NOMO-1 (cell line): Measurements from ENCODE around the gene EXOC6B.
A peak's percentile ranks its signal among the peaks of the same experiment; 100 is the strongest.

Source experiments
- DNase-seq, 2 experiments: peaks; one replicate each; lab custom pipeline; 2025; ENCODE audit not compliant: unreplicated experiment in 2 of 2; lab: John Stamatoyannopoulos, UW

EXOC6B gene

GRCh38 chr2:72833084-72833714, 7.4 kb upstream of the EXOC6B start:
- DNase-seq, result peak in 1 of 2 experiments; percentile 7

DNA sequence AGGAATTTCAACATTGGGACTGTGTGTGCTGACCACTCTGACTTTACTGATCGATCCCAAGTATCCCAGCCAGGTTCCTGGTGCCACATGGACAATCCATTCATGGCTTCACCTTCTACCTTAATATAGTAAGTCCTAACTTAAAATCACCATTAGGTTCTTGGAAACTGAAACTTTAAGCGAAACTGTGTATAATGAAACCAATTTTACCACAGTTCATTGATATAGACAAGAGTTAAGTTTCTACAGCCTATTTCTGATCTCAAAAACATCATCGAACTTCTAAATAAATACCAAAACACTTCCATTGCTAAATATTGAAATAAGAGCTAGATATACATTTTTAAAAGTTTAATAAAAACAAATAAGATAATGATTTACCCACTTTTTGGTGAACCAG, 4.4 kb upstream of the EXOC6B start:
- DNase-seq, result no peak

GRCh38 chr2:72828840-72829507, 3.1 kb upstream of the EXOC6B start:
- DNase-seq, result no peak

DNA sequence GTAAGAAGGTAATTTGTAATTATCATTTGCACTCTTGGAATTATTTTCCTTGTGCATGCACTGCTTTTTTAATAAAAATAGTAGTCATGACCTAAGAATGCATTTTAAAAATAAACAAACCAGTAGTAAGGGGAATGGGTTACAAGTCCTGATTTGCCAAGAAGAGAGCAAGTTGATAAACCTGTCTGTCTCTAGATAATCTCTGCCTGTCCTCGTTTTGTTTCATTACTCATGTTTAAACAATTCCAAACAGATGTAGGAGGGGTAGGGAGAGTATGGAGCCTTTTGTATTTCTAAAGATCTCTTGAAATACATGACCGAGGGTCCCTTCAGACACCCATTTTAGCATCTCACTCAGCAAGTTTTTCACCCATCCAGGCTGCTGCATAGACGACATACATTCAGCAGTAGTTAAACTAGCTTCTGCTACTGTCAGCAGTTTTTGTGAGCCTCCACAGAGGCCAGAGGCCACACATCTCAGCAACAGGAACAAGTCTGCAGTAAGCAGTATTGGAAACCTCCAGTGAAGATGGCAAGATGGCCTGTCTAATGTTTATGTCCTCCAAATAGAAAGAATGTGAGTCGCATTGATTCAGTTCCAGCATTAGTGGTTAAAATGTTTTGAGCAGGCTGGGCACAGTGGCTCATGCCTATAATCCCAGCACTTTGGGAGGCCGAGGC, 2.3 kb upstream of the EXOC6B start:
- no peak for DNase-seq

DNA sequence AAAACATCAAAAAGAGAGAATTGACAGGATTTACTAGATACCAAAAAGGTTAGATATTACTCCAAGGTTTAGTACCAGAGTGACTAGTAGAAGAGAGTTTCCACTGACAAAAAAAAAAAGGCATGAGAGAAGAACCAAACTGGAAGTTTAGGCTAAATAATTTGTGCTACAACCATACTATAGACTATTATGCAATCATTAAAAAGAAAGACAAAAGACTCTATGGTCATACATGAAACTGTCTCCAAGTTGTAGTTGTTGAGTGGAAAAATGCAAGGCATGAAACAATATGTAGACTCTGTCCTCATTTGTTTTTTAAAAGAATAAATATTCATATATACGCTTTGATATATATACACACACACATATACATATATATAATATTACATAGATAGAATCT, 1.7 kb upstream of the EXOC6B start:
- no peak for DNase-seq

- DNase-seq, result no peak
Observed at GRCh38 chr2:72826156-72826477, 284 bp upstream of the EXOC6B start.

GRCh38 chr2:72824224-72824842, 1.5 kb downstream of the EXOC6B start:
- DNase-seq, result no peak

- no peak for DNase-seq
Observed at GRCh38 chr2:72822794-72823193, 3.0 kb downstream of the EXOC6B start.

GRCh38 chr2:72821983-72822382, 3.9 kb downstream of the EXOC6B start:
- DNase-seq, result no peak

- DNase-seq, result no peak
Observed at GRCh38 chr2:72821118-72821517, 4.7 kb downstream of the EXOC6B start.

DNA sequence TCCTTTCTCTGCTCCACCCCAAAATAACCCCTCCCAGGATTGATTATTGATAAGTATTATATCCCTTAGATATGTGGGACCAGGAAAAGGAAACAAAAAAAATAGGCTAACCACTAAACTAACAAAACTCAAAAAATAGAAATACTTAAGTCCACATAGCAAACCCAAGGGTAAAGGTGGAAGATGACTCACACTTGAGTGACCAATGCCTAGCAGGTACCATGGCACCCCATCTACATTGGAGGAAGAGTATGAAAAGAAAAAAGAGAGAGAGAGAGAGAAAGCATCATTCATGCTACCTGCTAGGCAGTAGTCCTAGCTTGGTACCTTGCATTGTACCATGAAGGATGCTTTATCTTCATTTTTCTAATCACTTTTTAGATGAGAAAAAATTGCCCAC, 6.3 kb downstream of the EXOC6B start:
- DNase-seq, result no peak

DNA sequence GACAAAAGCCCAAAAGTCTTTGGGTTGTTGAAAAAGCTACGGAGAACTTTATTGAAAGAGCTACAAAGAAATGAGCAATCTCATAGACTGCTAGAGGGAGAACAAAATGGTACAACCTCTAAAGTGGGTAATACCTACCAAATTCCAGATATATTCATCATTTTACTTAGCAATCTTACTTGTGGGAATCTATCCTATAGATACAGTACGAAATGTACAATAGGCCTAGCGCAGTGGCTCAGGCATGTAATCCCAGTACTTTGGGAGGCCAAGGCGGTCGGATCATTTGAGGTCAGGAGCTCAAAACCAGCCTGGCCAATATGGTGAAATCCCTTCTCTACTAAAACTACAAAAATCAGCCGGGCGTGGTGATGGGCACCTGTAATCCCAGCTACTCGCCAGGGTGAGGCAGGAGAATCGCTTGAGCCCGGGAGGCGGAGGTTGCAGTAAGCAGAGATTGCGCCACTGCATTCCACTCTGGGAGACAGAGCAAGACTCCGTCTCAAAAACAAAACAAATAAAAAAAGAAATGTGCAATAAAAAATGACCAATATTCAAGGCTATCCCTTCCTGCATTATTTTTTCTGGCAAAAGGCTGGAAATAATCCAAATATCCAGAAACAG, 10.1 kb downstream of the EXOC6B start:
- DNase-seq, result no peak

DNA sequence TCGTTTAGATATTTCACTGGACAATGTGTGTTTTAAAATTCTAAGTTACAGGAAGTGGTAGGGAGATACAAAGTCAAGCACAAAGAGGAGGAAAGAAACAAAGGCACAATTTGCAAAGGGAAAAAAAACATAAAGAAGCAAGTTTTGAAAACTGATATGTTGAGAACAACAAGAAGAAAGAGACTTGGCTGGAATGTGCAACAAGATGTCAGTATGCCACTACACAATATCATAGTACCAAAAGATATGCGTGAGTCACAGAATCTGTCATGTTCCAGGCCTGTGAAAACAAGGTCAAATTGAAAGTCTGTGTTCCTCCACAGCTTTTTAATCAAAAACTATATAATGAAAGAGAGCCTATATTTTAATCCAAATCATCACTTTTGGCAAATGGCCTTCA, 12.0 kb downstream of the EXOC6B start:
- no peak for DNase-seq

- no peak for DNase-seq
Observed at GRCh38 chr2:72810165-72810564, 15.7 kb downstream of the EXOC6B start.

DNA sequence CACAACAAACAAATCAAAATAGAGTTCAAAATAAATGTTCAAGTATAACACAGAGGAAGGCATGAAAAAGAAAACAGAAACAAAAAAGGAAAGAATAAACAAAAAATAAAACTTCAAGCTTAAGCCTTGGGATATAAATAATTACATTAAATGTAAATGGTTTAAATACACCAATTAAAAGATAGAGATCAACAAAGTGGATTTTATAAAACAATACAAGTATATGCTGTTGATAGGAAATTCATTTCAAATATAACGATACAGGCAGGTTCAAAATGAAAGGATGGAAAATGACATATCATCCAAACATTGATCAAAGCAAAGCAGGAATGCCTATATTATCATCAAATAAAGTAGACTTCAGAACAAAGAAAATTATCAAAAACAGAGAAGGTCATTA, 16.7 kb downstream of the EXOC6B start:
- no peak for DNase-seq

DNA sequence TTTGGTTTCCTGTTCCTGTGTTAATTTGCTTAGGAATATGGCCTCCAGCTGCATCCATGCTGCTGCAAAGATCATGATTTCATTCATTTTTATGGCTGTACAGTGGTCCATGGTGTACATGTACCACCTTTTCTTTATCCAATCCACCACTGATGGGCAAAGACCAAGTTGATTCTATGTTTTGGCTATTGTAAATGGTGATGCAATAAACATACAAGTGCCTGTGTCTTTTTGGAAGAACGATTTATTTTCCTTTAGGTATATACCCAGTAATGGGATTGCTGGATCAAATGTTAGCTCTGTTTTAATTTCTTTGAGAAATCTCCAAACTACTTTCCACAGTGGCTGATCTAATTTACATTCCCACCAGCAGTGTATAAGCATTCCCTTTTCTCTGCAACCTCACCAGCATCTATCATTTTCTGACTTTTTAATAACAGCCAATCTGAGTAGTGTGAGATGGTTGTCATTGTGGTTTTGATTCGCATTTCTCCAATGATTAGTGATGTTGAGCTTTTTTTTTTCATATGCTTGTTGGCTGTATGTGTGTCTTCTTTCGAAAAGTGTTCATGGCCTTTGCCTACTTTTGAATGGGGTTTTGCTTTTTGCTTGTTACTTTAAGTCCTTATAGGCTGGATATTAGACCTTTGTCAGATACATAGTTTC, 19.4 kb downstream of the EXOC6B start:
- no peak for DNase-seq

DNA sequence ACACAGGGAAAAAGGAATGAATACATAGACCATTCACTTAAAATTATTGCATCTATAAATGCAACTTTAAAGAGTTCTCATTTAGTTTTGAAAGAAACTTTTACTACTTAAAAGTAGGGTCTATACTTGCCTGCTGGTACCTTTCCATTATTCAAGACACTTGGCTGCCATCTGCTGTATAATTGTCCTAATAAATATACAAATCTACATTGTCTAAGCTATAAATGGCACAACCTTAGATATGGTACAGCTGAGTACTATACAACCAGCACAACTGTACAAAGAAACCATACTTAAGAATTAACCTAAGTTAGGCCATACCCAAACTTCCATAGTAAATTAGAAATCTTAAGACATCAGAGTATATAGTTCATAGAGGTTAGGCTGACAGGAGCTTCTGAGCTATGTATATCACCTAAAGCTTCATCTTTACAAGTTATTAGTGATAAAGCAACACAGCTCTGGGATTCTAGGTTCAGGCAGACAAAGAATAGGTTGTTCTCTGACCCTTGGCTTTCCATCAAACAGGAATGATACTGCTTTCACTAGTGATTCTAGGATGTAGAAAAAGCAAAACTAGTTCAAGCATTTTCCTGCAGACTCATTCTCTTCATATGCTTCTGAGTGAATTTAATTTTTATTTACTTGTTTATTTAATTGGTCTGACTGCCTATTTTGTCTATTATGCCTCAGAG, 22.1 kb downstream of the EXOC6B start:
- DNase-seq, result no peak

DNA sequence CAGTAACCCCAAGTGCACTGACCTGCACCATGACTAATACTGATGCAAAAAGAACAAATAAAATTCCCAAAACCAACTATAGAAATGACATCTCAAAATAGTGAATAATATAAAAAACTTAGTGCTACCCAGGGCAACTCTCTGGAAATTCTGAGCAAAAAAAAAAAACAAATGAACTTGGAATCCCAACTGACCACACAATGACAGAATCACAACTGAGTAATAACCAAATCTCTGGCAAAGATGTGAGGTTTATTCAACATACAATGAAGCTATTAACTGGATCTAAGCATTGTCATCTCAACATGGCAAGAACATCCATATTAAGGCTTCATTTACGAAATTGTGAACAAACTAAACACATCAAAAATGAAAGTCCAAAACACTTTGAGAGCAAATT, 22.7 kb downstream of the EXOC6B start:
- no peak for DNase-seq

DNA sequence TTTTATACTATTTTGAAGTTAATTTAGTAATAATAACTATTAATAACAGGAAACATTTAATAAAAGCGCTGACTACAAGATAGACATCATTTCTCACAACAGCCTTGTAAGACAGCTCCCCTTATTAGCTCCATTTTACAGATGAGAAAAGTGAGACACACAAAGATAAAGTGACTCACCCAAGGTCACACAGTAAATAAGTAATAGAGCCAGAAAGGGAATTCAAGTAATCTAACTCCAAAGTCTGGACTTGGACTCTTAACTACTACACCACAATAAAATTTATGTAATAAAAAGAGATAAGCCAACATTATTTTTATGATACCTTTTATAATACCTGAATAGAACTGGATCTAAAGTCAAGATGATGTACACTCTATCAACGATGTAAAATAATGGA, 25.3 kb downstream of the EXOC6B start:
- no peak for DNase-seq

DNA sequence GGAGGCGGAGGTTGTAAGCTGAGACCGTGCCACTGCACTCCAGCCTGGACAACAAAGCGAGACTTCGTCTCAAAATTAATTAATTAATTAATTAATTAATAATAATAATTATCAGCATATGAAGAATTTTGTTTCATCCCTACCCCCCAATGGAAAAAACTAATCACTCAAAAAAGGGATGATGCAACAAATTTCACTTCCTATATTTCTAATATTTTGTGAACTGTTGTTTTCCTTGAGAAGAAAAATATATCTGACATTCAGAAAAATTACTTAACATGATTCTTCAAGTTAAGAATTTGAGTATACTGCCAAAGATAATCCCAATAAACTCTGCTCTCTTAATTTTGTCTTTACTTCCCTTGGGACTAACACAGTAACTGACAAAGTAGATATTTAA, 28.1 kb downstream of the EXOC6B start:
- no peak for DNase-seq
